PC-9 (cell line): ENCODE data around the gene SAP130.

Experiments
- EZH2 ChIP-seq: fragments of 200-600 bp; sonication (generic); IDR thresholded peaks from 2 replicates; pipeline ENCODE4 v1.8.0; 2017; ENCODE audit warnings: antibody characterized with exemption, low read depth
- TF ChIP-seq, protein P1 (sequence below): fragments of 200-600 bp; sonication (generic); conservative IDR thresholded peaks from 2 replicates; pipeline ENCODE4 v1.6.1; 2017; ENCODE audit warnings: mixed run types, antibody characterized with exemption, mild to moderate bottlenecking, moderate library complexity

DNA sequence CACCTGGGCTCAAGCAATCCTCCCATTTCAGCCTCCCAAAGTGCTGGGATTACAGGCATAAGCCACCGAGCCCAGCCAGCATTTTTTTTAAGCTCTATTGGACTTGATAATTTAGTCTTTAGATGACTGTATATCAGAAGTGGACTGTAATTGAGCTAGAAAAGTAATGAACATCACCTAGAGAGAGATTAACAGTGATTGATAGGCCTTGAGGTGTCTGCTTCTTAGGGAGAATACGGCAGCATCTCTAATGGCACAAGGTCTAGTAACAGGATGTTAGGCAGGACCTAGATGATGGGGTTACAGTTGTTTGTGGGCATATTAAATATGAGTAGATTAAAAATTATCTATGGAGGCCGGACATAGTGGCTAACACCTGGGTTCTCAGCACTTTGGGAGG is 45.4 kb upstream of the SAP130 start:
- TF ChIP-seq, protein P1, sequence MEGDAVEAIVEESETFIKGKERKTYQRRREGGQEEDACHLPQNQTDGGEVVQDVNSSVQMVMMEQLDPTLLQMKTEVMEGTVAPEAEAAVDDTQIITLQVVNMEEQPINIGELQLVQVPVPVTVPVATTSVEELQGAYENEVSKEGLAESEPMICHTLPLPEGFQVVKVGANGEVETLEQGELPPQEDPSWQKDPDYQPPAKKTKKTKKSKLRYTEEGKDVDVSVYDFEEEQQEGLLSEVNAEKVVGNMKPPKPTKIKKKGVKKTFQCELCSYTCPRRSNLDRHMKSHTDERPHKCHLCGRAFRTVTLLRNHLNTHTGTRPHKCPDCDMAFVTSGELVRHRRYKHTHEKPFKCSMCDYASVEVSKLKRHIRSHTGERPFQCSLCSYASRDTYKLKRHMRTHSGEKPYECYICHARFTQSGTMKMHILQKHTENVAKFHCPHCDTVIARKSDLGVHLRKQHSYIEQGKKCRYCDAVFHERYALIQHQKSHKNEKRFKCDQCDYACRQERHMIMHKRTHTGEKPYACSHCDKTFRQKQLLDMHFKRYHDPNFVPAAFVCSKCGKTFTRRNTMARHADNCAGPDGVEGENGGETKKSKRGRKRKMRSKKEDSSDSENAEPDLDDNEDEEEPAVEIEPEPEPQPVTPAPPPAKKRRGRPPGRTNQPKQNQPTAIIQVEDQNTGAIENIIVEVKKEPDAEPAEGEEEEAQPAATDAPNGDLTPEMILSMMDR: no peak
- no peak for TF ChIP-seq EZH2
